GM12878 (cell line): Measurements from ENCODE around the gene JADE1.

Source experiments
- CREB1 ChIP-seq: IDR thresholded peaks from 2 replicates; pipeline ENCODE4 v1.6.1; 2012; ENCODE audit warnings: low read depth, mild to moderate bottlenecking, inconsistent platforms
- EGR1 ChIP-seq, 2 experiments: IDR thresholded peaks; 1 replicate in 1 of 2; 2 replicates in 1 of 2; pipeline ENCODE4 v1.6.1; 2011 to 2012; ENCODE audit warnings: low read depth in 2 of 2, low read length in 2 of 2, borderline replicate concordance in 1 of 2, mild to moderate bottlenecking in 1 of 2, moderate library complexity in 1 of 2
- MYC ChIP-seq: IDR thresholded peaks from 2 replicates; pipeline ENCODE4 v1.6.1; 2011; ENCODE audit warnings: mild to moderate bottlenecking, low read length, moderate library complexity, inconsistent platforms; ENCODE audit not compliant: insufficient read depth, insufficient replicate concordance, insufficient read length, severe bottlenecking
- POU2F2 ChIP-seq: IDR thresholded peaks from 3 replicates; pipeline ENCODE4 v1.6.1; 2011; ENCODE audit warnings: low read depth, mild to moderate bottlenecking, low read length, borderline replicate concordance
- SRF ChIP-seq, 2 experiments: IDR thresholded peaks; 2 replicates each; pipeline ENCODE4 v1.6.1; 2011; ENCODE audit warnings: low read depth in 2 of 2, low read length in 2 of 2, mild to moderate bottlenecking in 1 of 2, moderate library complexity in 1 of 2
- ZZZ3 ChIP-seq: IDR thresholded peaks from 2 replicates; pipeline ENCODE4 v1.6.1; 2011; ENCODE audit warnings: low read depth; ENCODE audit not compliant: control insufficient read depth, insufficient read length

- TF ChIP-seq MYC, result no peak
- TF ChIP-seq SRF (IDR thresholded peaks at IDR 0.05; ENCODE audit: low read depth in 2 of 2, low read length in 2 of 2), result no peak
- no peak for TF ChIP-seq EGR1 (IDR thresholded peaks at IDR 0.05; ENCODE audit: borderline replicate concordance in 1 of 2, low read depth in 2 of 2, low read length in 2 of 2)
- TF ChIP-seq POU2F2, result no peak
- no peak for TF ChIP-seq ZZZ3
- TF ChIP-seq CREB1, result no peak
These were observed 40.8 kb downstream of the JADE1 start for GRCh38 chr4:128850252-128850651.
